K562 (cell line): ENCODE measurements around the gene ERRFI1. TPM values are rescaled to one million over a fixed set of nuclear protein-coding genes. Genes with fewer than 3 reads are reported as not detected.
A peak's percentile ranks its signal among the peaks of the same experiment; 100 is the strongest.

ENCODE experiments used
- E2F1 ChIP-seq: sonication (generic); formaldehyde crosslinking; IDR thresholded peaks from 2 replicates; pipeline ENCODE4 v1.8.1; 2023; ENCODE audit warnings: mild to moderate bottlenecking, missing genetic modification reagents, moderate library complexity
- ETV6 ChIP-seq, 3 experiments: fragments of 150-350 bp in 1 of 3; sonication (generic) in 1 of 3; formaldehyde crosslinking in 1 of 3; IDR thresholded peaks; 2 replicates each; pipeline versions ENCODE4 v1.6.1 to v1.8.0; 2014 to 2022; ENCODE audit warnings: borderline replicate concordance in 2 of 3, low read depth in 2 of 3, antibody characterized with exemption in 1 of 3, low read length in 1 of 3, mild to moderate bottlenecking in 1 of 3, missing genetic modification reagents in 1 of 3
- ZBTB1 ChIP-seq: sonication (generic); formaldehyde crosslinking; IDR thresholded peaks from 2 replicates; pipeline ENCODE4 v1.8.1; 2023; ENCODE audit warnings: missing genetic modification reagents, low read depth, mild to moderate bottlenecking, borderline replicate concordance
- polyA plus RNA-seq, 8 experiments: library from polyadenylated mRNA; depleted of rRNA in 4 of 8; stranded (reverse) in 5 of 8; unstranded in 3 of 8; fragments of >200 nt; fragmentation: Nextera tagmentation in 2 of 8; fragmentation: Illumina TruSeq in 1 of 8; extraction: Ambion mirVana in 2 of 8; extraction: Trizol in 1 of 8; gene quantifications; 2 replicates each; pipeline versions ENCODE4 v1.2.1 to v1.2.3, GENCODE V29; 2011 to 2014; ENCODE audit warnings: inconsistent platforms in 1 of 8, missing spikeins in 1 of 8
- small RNA-seq: library from RNA; depleted of rRNA; stranded (forward); fragments of <200 nt; gene quantifications from one replicate; pipeline ENCODE3, GENCODE V24; 2014
- total RNA-seq, 7 experiments: library from RNA; depleted of rRNA in 6 of 7; stranded (reverse); fragments of >200 nt in 6 of 7; fragmentation: Illumina TruSeq in 2 of 7; extraction: Trizol in 2 of 7; gene quantifications; 2 replicates each; pipeline versions ENCODE4 v1.2.1 to v1.2.3, GENCODE V29; 2011 to 2021; ENCODE audit warnings: low replicate concordance in 1 of 7

Gene ERRFI1
- total and polyA plus RNA-seq, 9 of the 15 experiments (the other 6 are each of a cell fraction or from before 2014, with no cell fraction given), result 0.67 to 4.4 (median 1.1) TPM

DNA sequence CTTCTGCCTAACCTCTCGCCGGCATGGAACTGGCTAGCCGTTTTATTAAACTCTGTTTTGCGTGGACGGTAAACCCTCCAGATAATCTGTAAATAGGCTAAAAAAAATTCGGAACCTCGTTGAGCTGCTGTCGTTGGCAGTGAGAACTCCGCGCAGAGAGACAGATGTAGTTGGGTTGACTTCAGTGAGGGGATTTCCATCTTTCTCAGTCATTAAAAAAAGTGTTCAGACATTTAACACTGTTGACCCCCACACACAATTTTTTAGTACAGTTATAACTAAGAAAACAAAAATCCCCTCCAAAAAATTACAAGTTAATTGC, 64.1 kb downstream of the ERRFI1 start (continued):
- no peak for TF ChIP-seq E2F1 (CRISPR knock-in tag)
- TF ChIP-seq ZBTB1 (CRISPR knock-in tag), result 0 out of 2 replicates have a peak, but pooled peaks have one; percentile 9
- TF ChIP-seq ETV6 (IDR thresholded peaks at IDR 0.05; ENCODE audit: borderline replicate concordance in 1 of 2, low read depth in 2 of 2, low read length in 1 of 2), result no peak
- TF ChIP-seq ETV6 (CRISPR knock-in tag; IDR thresholded peaks at IDR 0.05; ENCODE audit: borderline replicate concordance), result no peak

Small RNAs within 50 kb of the gene (small RNA-seq; reads per million reads assigned to genes)
- not detected for gene RF00019

Other genes with a start within 250 kb of the ERRFI1 start
- gene PER3, start 242.0 kb downstream of the ERRFI1 start, total RNA-seq (2014; rRNA removed), result 11.9 and 12.9 TPM in 2 replicates
- gene PER3, start 242.0 kb downstream of the ERRFI1 start, total RNA-seq (2014; rRNA removed; fragmentation: Illumina TruSeq; extraction: Trizol), result 18.4 and 19.7 TPM in 2 replicates
- 14.1 and 14.2 TPM in 2 replicates for gene PER3, start 242.0 kb downstream of the ERRFI1 start, total RNA-seq (2015; rRNA removed; fragmentation: Illumina TruSeq; extraction: Trizol)
- 15.7 and 16.8 TPM in 2 replicates for gene PER3, start 242.0 kb downstream of the ERRFI1 start, total RNA-seq (2021)
- 18.9 and 22.5 TPM in 2 replicates for gene PER3, start 242.0 kb downstream of the ERRFI1 start, polyA plus RNA-seq (2011; rRNA removed)
- gene PER3, start 242.0 kb downstream of the ERRFI1 start, polyA plus RNA-seq (2014; fragmentation: Illumina TruSeq; extraction: Trizol), result 16.3 and 18.7 TPM in 2 replicates
- gene PER3, start 242.0 kb downstream of the ERRFI1 start, polyA plus RNA-seq (2014; fragmentation: Nextera tagmentation; extraction: Ambion mirVana), result 10 to 100 TPM; 12.0 to 14.6 TPM
- gene PER3, start 242.0 kb downstream of the ERRFI1 start, polyA plus RNA-seq (2014; rRNA removed), result 14.0 and 16.5 TPM in 2 replicates
- not detected in 2 replicates for gene UTS2, start 173.2 kb downstream of the ERRFI1 start, total RNA-seq (2014; rRNA removed)
- gene UTS2, start 173.2 kb downstream of the ERRFI1 start, total RNA-seq (2014; rRNA removed; fragmentation: Illumina TruSeq; extraction: Trizol), result not detected in 2 replicates
- not detected in 2 replicates for gene UTS2, start 173.2 kb downstream of the ERRFI1 start, total RNA-seq (2015; rRNA removed; fragmentation: Illumina TruSeq; extraction: Trizol)
- gene UTS2, start 173.2 kb downstream of the ERRFI1 start, total RNA-seq (2021), result not detected in 2 replicates
- gene UTS2, start 173.2 kb downstream of the ERRFI1 start, polyA plus RNA-seq (2011; rRNA removed), result 0.16 and 0.29 TPM in 2 replicates
- not detected in 2 replicates for gene UTS2, start 173.2 kb downstream of the ERRFI1 start, polyA plus RNA-seq (2014; fragmentation: Illumina TruSeq; extraction: Trizol)
- gene UTS2, start 173.2 kb downstream of the ERRFI1 start, polyA plus RNA-seq (2014; fragmentation: Nextera tagmentation; extraction: Ambion mirVana), result under 1 TPM in 1 of 2 experiments, not detected in 1; 0.22 TPM
- 0.07 TPM in 1 of 2 replicates, not detected in the other for gene UTS2, start 173.2 kb downstream of the ERRFI1 start, polyA plus RNA-seq (2014; rRNA removed)
- not detected in 2 replicates for gene TNFRSF9, start 85.5 kb downstream of the ERRFI1 start, total RNA-seq (2014; rRNA removed)
- gene TNFRSF9, start 85.5 kb downstream of the ERRFI1 start, total RNA-seq (2014; rRNA removed; fragmentation: Illumina TruSeq; extraction: Trizol), result 0.07 and 0.13 TPM in 2 replicates
- gene TNFRSF9, start 85.5 kb downstream of the ERRFI1 start, total RNA-seq (2015; rRNA removed; fragmentation: Illumina TruSeq; extraction: Trizol), result 0.07 and 0.08 TPM in 2 replicates
- 0.09 and 0.16 TPM in 2 replicates for gene TNFRSF9, start 85.5 kb downstream of the ERRFI1 start, total RNA-seq (2021)
- 0.26 and 0.29 TPM in 2 replicates for gene TNFRSF9, start 85.5 kb downstream of the ERRFI1 start, polyA plus RNA-seq (2011; rRNA removed)
- 0.04 and 0.11 TPM in 2 replicates for gene TNFRSF9, start 85.5 kb downstream of the ERRFI1 start, polyA plus RNA-seq (2014; fragmentation: Illumina TruSeq; extraction: Trizol)
- gene TNFRSF9, start 85.5 kb downstream of the ERRFI1 start, polyA plus RNA-seq (2014; fragmentation: Nextera tagmentation; extraction: Ambion mirVana), result under 1 TPM; 0.08 to 0.15 TPM
- gene TNFRSF9, start 85.5 kb downstream of the ERRFI1 start, polyA plus RNA-seq (2014; rRNA removed), result 0.08 TPM in 2 replicates
- 338 and 413 TPM in 2 replicates for gene PARK7, start 64.6 kb downstream of the ERRFI1 start, total RNA-seq (2014; rRNA removed)
- 431 and 459 TPM in 2 replicates for gene PARK7, start 64.6 kb downstream of the ERRFI1 start, total RNA-seq (2014; rRNA removed; fragmentation: Illumina TruSeq; extraction: Trizol)
- gene PARK7, start 64.6 kb downstream of the ERRFI1 start, total RNA-seq (2015; rRNA removed; fragmentation: Illumina TruSeq; extraction: Trizol), result 358 and 374 TPM in 2 replicates
- gene PARK7, start 64.6 kb downstream of the ERRFI1 start, total RNA-seq (2021), result 481 and 484 TPM in 2 replicates
- gene PARK7, start 64.6 kb downstream of the ERRFI1 start, polyA plus RNA-seq (2011; rRNA removed), result 462 and 543 TPM in 2 replicates
- gene PARK7, start 64.6 kb downstream of the ERRFI1 start, polyA plus RNA-seq (2014; fragmentation: Illumina TruSeq; extraction: Trizol), result 423 and 468 TPM in 2 replicates
- gene PARK7, start 64.6 kb downstream of the ERRFI1 start, polyA plus RNA-seq (2014; fragmentation: Nextera tagmentation; extraction: Ambion mirVana), result 1,000 to 10,000 TPM; 1,113 to 1,298 TPM
- 648 and 751 TPM in 2 replicates for gene PARK7, start 64.6 kb downstream of the ERRFI1 start, polyA plus RNA-seq (2014; rRNA removed)